HG03280 (cell line): ENCODE data around the gene DPCD.

Source experiments
- ATAC-seq: cut with Tn5 transposase; IDR thresholded peaks from one replicate; pipeline ENCODE4 v1.9.1; 2021; ENCODE audit warnings: mild to moderate bottlenecking, moderate library complexity; ENCODE audit not compliant: unreplicated experiment

Gene DPCD

DNA sequence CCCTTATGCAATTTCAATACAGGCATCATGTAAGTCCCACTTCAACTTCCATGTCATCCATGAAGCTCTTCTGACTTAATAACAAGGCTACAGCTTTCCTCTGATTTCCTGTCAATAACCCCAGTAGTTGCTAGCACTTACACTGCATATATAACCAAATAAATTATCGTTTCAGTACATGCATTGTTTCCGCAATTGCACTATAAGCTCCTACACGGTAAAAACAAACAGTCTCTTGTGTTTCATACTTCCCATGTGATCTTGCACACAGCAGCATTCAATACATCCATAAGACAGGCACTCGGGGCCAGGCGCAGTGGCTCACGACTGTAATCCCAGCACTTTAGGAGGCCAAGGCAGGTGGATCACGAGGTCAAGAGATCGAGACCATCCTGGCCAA lies 65.4 kb downstream of the DPCD start:
- ATAC-seq, result no peak

- no peak for ATAC-seq
These were observed 67.4 kb downstream of the DPCD start for GRCh38 chr10:101655570-101655969.

GRCh38 chr10:101656890-101657289 lies 68.8 kb downstream of the DPCD start:
- no peak for ATAC-seq

GRCh38 chr10:101658975-101659374 lies 70.9 kb downstream of the DPCD start:
- ATAC-seq, result no peak
